22Rv1 (cell line): Measurements from ENCODE around the gene RNLS.

Source experiments
- ZFX ChIP-seq: fragments of 450-650 bp; IDR thresholded peaks from 2 replicates; pipeline ENCODE4 v1.6.1; 2017; ENCODE audit warnings: antibody characterized with exemption, borderline replicate concordance
- TF ChIP-seq, protein P1 (sequence below): fragments of 450-650 bp; IDR thresholded peaks from 2 replicates; pipeline ENCODE4 v1.5.1; 2017; ENCODE audit warnings: mild to moderate bottlenecking

DNA sequence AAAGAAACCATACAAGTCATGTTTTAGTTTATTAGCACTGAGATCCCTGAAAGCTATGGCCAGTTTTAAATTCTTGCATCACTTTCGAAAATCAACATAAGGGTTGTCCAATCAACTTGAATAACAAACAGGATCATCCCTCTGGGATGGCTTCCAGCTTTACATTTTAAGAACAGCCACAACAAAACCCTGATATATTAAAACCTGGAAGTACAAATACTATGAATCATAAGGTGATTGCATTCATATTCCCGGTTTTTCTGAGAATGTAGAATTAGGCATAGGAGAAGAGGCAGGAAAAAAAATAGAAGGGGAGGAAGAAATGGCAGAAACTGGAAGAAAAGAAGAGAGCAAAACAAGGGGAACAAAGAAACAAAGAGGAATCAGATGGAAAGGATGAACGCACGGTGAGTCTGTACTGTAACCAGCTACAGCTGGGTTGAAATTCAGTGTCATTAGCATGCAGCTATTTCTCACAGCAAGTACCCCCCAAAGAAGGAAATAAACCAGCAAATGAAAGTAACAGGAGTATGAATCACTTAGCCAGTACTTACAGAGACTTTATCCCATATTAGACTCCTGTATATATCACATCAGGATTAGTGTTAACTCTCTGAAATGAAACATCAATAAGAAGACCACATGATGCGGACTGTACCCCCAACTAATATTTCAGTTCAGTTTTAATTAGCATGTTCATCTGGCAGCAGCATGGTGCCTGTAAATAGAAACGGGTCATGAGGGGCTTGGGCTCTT, 301.3 kb downstream of the RNLS start:
- TF ChIP-seq, protein P1, sequence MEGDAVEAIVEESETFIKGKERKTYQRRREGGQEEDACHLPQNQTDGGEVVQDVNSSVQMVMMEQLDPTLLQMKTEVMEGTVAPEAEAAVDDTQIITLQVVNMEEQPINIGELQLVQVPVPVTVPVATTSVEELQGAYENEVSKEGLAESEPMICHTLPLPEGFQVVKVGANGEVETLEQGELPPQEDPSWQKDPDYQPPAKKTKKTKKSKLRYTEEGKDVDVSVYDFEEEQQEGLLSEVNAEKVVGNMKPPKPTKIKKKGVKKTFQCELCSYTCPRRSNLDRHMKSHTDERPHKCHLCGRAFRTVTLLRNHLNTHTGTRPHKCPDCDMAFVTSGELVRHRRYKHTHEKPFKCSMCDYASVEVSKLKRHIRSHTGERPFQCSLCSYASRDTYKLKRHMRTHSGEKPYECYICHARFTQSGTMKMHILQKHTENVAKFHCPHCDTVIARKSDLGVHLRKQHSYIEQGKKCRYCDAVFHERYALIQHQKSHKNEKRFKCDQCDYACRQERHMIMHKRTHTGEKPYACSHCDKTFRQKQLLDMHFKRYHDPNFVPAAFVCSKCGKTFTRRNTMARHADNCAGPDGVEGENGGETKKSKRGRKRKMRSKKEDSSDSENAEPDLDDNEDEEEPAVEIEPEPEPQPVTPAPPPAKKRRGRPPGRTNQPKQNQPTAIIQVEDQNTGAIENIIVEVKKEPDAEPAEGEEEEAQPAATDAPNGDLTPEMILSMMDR = no peak
- no peak for TF ChIP-seq ZFX
